AG09309 (cell line): ENCODE results near the gene CHP2.

Source experiments
- DNase-seq: peaks from one replicate; pipeline ENCODE4 v3.0.0-alpha.2; 2010; ENCODE audit warnings: low read depth
- H3K4me3 ChIP-seq: 2 replicates; pipeline ENCODE4 v1.5.1; 2011; ENCODE audit warnings: mild to moderate bottlenecking, low read depth, low read length, moderate library complexity; ENCODE audit not compliant: control insufficient read depth
- CTCF ChIP-seq: IDR thresholded peaks from 2 replicates; pipeline ENCODE4 v1.5.1; 2011; ENCODE audit warnings: mild to moderate bottlenecking, low read depth, low read length, inconsistent platforms; ENCODE audit not compliant: insufficient read depth, control insufficient read depth; ENCODE audit errors: missing control alignments

Gene CHP2

GRCh38 chr16:23796941-23797340 is 42.1 kb downstream of the CHP2 start:
- no peak for DNase-seq
- H3K4me3 ChIP-seq, result no peak overlapping the region
- TF ChIP-seq CTCF, result no peak

GRCh38 chr16:23801378-23801777 is 46.6 kb downstream of the CHP2 start:
- peak; percentile 14 for DNase-seq
- peak; percentile 81 for TF ChIP-seq CTCF
- H3K4me3 ChIP-seq, result no peak overlapping the region

- no peak for DNase-seq
These were observed 48.0 kb downstream of the CHP2 start for GRCh38 chr16:23802776-23803175.

GRCh38 chr16:23803591-23804123 is 48.8 kb downstream of the CHP2 start:
- DNase-seq, result no peak
- H3K4me3 ChIP-seq, result no peak overlapping the region
- peak; percentile 58 for TF ChIP-seq CTCF

More at GRCh38 chr16:23802776-23803175, 48.0 kb downstream of the CHP2 start:
- no peak overlapping the region for H3K4me3 ChIP-seq
- TF ChIP-seq CTCF, result no peak

GRCh38 chr16:23807028-23807427 is 52.2 kb downstream of the CHP2 start:
- DNase-seq, result no peak
- H3K4me3 ChIP-seq, result no peak overlapping the region
- no peak for TF ChIP-seq CTCF
